Type B pancreatic cell (in vitro differentiated cells): ENCODE data around the gene GBA2. TPM values are rescaled to one million over a fixed set of nuclear protein-coding genes. Genes with fewer than 3 reads are reported as not detected.

Experiments used
- DNase-seq: peaks from one replicate; pipeline ENCODE4 v3.0.0; 2021; ENCODE audit warnings: mixed read lengths; ENCODE audit not compliant: unreplicated experiment; ENCODE audit errors: extremely low spot score
- H3K27ac Mint-ChIP-seq: 2 replicates; pipeline ENCODE4 v1.8.0; 2021; ENCODE audit warnings: mild to moderate bottlenecking, mixed read lengths
- H3K27me3 Mint-ChIP-seq: 2 replicates; pipeline ENCODE4 v1.8.0; 2021; ENCODE audit warnings: mixed read lengths
- H3K36me3 Mint-ChIP-seq: 2 replicates; pipeline ENCODE4 v1.8.0; 2021; ENCODE audit warnings: mixed read lengths
- H3K4me1 Mint-ChIP-seq: one replicate; pipeline ENCODE4 v1.8.0; 2021; ENCODE audit warnings: mixed read lengths; ENCODE audit not compliant: unreplicated experiment
- H3K4me3 Mint-ChIP-seq: 2 replicates; pipeline ENCODE4 v1.8.0; 2021; ENCODE audit warnings: mild to moderate bottlenecking, mixed read lengths
- H3K9me3 Mint-ChIP-seq: 2 replicates; pipeline ENCODE4 v1.8.0; 2021; ENCODE audit warnings: mixed read lengths
- total RNA-seq: library from RNA; stranded (reverse); gene quantifications from 2 replicates; pipeline ENCODE4 v1.2.1, GENCODE V29; 2021; ENCODE audit warnings: low replicate concordance
- TF ChIP-seq, protein P1 (sequence below): fragments of 200-600 bp; sonication (generic); conservative IDR thresholded peaks from 2 replicates; pipeline ENCODE4 v1.5.0; 2021; ENCODE audit warnings: antibody characterized with exemption, mild to moderate bottlenecking

The GBA2 gene
- total RNA-seq, 1 donor from 2014 or later, result 100 TPM

DNA sequence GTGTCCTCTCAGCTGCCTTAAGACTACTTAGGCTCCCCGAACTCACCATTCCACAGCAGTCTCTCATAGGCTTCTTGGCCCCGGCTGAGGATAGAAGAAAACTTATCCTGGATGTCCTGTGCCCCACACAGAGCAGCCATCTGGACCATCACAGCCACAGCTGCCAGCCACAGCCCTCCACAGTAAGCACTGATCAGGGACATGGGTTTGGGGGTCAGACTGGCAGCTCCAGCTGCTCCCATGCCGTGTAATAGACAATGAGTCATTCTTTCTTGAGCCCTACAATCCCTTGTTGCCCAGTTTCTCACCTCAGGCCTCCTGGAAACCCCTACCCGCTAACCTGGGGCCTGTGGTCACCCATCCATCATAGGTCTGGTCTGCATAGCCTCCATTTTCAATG is 10.8 kb downstream of the GBA2 start:
- H3K27ac Mint-ChIP-seq, result peak overlapping the region; percentile 48
- TF ChIP-seq, protein P1, sequence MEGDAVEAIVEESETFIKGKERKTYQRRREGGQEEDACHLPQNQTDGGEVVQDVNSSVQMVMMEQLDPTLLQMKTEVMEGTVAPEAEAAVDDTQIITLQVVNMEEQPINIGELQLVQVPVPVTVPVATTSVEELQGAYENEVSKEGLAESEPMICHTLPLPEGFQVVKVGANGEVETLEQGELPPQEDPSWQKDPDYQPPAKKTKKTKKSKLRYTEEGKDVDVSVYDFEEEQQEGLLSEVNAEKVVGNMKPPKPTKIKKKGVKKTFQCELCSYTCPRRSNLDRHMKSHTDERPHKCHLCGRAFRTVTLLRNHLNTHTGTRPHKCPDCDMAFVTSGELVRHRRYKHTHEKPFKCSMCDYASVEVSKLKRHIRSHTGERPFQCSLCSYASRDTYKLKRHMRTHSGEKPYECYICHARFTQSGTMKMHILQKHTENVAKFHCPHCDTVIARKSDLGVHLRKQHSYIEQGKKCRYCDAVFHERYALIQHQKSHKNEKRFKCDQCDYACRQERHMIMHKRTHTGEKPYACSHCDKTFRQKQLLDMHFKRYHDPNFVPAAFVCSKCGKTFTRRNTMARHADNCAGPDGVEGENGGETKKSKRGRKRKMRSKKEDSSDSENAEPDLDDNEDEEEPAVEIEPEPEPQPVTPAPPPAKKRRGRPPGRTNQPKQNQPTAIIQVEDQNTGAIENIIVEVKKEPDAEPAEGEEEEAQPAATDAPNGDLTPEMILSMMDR, result no peak
- DNase-seq, result no peak
- H3K4me1 Mint-ChIP-seq, result peaks cover 4% of the 10 kb centered on the region
- H3K27me3 Mint-ChIP-seq, result no peaks in the 10 kb centered on the region
- no peak overlapping the region for H3K4me3 Mint-ChIP-seq
- H3K9me3 Mint-ChIP-seq, result no peaks in the 10 kb centered on the region
- peaks cover 37% of the 10 kb centered on the region for H3K36me3 Mint-ChIP-seq

DNA sequence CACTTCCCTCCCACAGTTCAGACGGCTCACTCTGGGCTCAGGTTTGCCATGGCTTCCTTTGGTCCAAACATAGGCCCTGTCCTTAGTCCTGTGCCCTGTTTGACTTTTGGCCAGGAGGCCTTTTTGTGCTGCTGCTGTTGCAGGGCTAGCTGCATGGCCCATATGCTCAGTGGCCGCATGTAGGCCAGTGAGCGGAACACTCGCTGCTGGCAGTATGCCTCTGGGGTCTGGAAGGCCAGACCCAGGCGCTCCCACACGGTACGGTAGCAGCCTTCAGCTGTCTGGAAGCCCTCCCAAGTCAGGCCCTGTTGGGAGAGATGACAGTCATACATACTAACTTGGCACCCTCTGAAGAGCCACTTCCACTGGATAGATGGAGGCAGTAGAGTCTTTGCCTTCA is 11.9 kb downstream of the GBA2 start:
- no peak overlapping the region for H3K4me3 Mint-ChIP-seq
- H3K4me1 Mint-ChIP-seq, result peaks cover 7% of the 10 kb centered on the region
- no peak for DNase-seq
- H3K36me3 Mint-ChIP-seq, result peaks cover 35% of the 10 kb centered on the region
- H3K9me3 Mint-ChIP-seq, result no peaks in the 10 kb centered on the region
- no peaks in the 10 kb centered on the region for H3K27me3 Mint-ChIP-seq
- peak overlapping the region; percentile 18 for H3K27ac Mint-ChIP-seq
- TF ChIP-seq, protein P1, result no peak

DNA sequence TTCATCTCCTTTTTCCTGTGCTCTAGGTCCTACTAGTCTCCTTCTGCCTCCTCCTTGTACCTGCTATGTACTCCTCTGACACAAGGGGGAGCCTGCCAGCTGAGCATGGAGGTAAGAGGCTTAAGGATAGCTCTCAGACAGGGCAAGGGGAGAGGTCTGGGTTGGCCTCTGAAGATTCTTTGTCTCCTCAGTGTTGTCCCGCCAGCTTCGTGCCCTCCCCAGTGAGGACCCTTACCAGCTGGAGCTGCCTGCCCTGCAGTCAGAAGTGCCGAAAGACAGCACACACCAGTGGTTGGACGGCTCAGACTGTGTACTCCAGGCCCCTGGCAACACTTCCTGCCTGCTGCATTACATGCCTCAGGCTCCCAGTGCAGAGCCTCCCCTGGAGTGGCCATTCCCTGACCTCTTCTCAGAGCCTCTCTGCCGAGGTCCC is 12.8 kb downstream of the GBA2 start:
- TF ChIP-seq, protein P1, result peak; percentile 84
- Mint-ChIP-seq H3K9me3 (no peaks in the 10 kb centered on the region), H3K36me3 (peaks cover 36% of the 10 kb centered on the region), H3K4me1 (peaks cover 13% of the 10 kb centered on the region), H3K27ac (peak overlapping the region; percentile 30), H3K27me3 (no peaks in the 10 kb centered on the region), H3K4me3 (peak overlapping the region; percentile 26)
- DNase-seq, result no peak

DNA sequence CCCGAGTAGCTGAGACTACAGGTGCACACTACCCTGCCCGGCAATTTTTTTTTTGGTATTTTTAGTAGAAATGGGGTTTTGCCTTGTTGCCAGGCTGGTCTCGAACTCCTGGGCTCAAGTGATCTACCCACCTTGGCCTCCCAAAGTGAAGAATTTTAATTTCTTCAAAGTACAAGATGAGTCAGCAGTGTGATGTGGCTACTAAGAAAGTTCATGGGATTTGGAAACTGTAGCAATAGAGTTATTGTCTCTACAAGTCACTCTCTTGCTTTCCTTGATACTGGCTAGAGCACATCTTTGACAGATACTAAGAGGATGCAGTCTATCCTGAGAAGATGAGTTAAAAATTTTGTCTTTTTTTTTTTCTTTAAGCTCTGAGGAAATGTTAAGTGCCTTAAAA is 14.9 kb downstream of the GBA2 start:
- no peaks in the 10 kb centered on the region for H3K9me3 Mint-ChIP-seq

DNA sequence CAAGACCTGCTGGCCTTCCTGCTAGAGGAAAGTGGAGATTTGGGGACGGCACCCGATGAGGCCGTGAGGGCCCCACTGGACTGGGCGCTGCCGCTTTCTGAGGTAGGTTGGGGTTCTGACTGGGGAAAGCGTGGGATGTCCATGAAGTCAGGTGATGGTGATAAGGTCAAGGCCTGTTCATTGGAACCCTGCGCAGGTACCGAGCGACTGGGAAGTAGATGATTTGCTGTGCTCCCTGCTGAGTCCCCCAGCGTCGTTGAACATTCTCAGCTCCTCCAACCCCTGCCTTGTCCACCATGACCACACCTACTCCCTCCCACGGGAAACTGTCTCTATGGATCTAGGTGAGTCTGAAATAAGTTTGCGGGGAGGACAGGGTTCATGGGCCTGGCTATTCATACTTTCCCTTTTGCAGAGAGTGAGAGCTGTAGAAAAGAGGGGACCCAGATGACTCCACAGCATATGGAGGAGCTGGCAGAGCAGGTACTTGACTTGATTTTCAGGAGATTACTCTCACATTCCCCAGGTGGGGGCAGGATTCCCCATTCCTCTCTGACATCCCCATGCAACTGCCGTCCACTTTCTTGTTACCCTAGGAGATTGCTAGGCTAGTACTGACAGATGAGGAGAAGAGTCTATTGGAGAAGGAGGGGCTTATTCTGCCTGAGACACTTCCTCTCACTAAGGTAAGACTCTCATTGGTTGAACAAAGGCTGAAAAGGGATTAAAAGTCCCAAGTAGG is 16.1 kb downstream of the GBA2 start:
- H3K9me3 Mint-ChIP-seq, result no peaks in the 10 kb centered on the region
- TF ChIP-seq, protein P1, result no peak
- H3K27ac Mint-ChIP-seq, result no peak overlapping the region

More for the DNA sequence above, 14.9 kb downstream of the GBA2 start:
- TF ChIP-seq, protein P1, result no peak
- DNase-seq, result no peak
- H3K27ac Mint-ChIP-seq, result peak overlapping the region; percentile 40
- H3K4me3 Mint-ChIP-seq, result peak overlapping the region; percentile 25
- no peaks in the 10 kb centered on the region for H3K27me3 Mint-ChIP-seq
- peaks cover 16% of the 10 kb centered on the region for H3K4me1 Mint-ChIP-seq
- peaks cover 32% of the 10 kb centered on the region for H3K36me3 Mint-ChIP-seq

More for the DNA sequence above, 16.1 kb downstream of the GBA2 start:
- Mint-ChIP-seq H3K27me3 (no peaks in the 10 kb centered on the region), H3K36me3 (peaks cover 24% of the 10 kb centered on the region), H3K4me3 (no peak overlapping the region), H3K4me1 (peaks cover 16% of the 10 kb centered on the region)
- no peak for DNase-seq
